K562 (cell line): ENCODE results near the gene PCDHGB1. TPM values are rescaled to one million over a fixed set of nuclear protein-coding genes. Genes with fewer than 3 reads are reported as not detected.
A peak's percentile ranks its signal among the peaks of the same experiment; 100 is the strongest.

ENCODE experiments used
- ATAC-seq: fragments of 200-7000 bp; cut with Tn5 transposase; 3 replicates; pipeline ENCODE4 v1.9.1; 2020; ENCODE audit warnings: moderate library complexity
- BruUV-seq: library from RNA; stranded (reverse); fragments of 400-500 nt; replicated peaks from 2 replicates; lab custom pipeline; 2021; lab: Mats Ljungman, UMichigan
- CTCF ChIA-PET: fragments of 300-600 bp; formaldehyde crosslinking; extraction: SDS; loops from one replicate; lab custom pipeline; 2021; ENCODE audit warnings: low intra/inter-chr PET ratio; lab: Yijun Ruan, JAX
- POLR2A ChIA-PET: fragments of 300-600, 350-650 bp; sonication (Branson Sonifier 250); formaldehyde crosslinking; extraction: SDS; loops from one replicate; lab custom pipeline; 2021; ENCODE audit warnings: antibody characterized with exemption, inconsistent platforms; lab: Yijun Ruan, JAX
- DNase-seq, 4 experiments: peaks; one replicate each; pipeline versions ENCODE4 v3.0.0 to v3.0.0-alpha.2; 2011 to 2018; ENCODE audit warnings: low spot score in 3 of 4, mixed read lengths in 3 of 4; ENCODE audit errors: extremely low read depth in 1 of 4
- FAIRE-seq: peaks from 2 replicates; lab custom pipeline; 2011; peaks lifted over from hg19 to GRCh38; lab: Jason Lieb, UNC
- H2AFZ ChIP-seq: 2 replicates; pipeline ENCODE4 v1.6.0; 2011; ENCODE audit warnings: low read depth, low read length, control low read depth, inconsistent platforms
- H3K27ac ChIP-seq: fragments of 200-600 bp; 3 replicates; pipeline ENCODE4 v1.8.0; 2011; ENCODE audit warnings: low read depth, mild to moderate bottlenecking, control low read depth, inconsistent platforms, low read length, moderate library complexity, mixed read lengths; ENCODE audit errors: extremely low read depth
- H3K27me3 ChIP-seq, 2 experiments: fragments of 300-600 bp in 1 of 2; 2 replicates in 1 of 2; 3 replicates in 1 of 2; pipeline versions ENCODE4 v1.6.0 to v1.8.0; 2011; ENCODE audit warnings: inconsistent platforms in 2 of 2, low read length in 2 of 2, mild to moderate bottlenecking in 1 of 2, mixed read lengths in 1 of 2, moderate library complexity in 1 of 2; ENCODE audit not compliant: control insufficient read depth in 2 of 2, insufficient read depth in 2 of 2
- H3K36me3 ChIP-seq: fragments of 300-600 bp; 3 replicates; pipeline ENCODE4 v1.8.0; 2011; ENCODE audit warnings: mild to moderate bottlenecking, low read length, inconsistent platforms; ENCODE audit not compliant: control insufficient read depth, insufficient read depth
- H3K4me1 ChIP-seq, 2 experiments: fragments of 200-600 bp in 1 of 2; replicated peaks in 1 of 2; 2 replicates in 1 of 2; 3 replicates in 1 of 2; pipeline versions ENCODE4 v1.5.1 to v1.8.0; 2011; ENCODE audit warnings: inconsistent platforms in 2 of 2, low read length in 2 of 2, mild to moderate bottlenecking in 1 of 2, mixed read lengths in 1 of 2, moderate library complexity in 1 of 2; ENCODE audit not compliant: control insufficient read depth in 2 of 2, insufficient read depth in 2 of 2
- H3K4me2 ChIP-seq: 2 replicates; pipeline ENCODE4 v1.6.1; 2011; ENCODE audit warnings: low read length, control low read depth, inconsistent platforms, mixed read lengths; ENCODE audit not compliant: insufficient read depth
- H3K4me3 ChIP-seq: fragments of 200-600 bp; sonication (generic), shearing (Covaris generic); 2 replicates; pipeline ENCODE4 v1.5.1; 2016; ENCODE audit warnings: control low read depth, inconsistent platforms
- H3K79me2 ChIP-seq: fragments of 200-600 bp; 3 replicates; pipeline ENCODE4 v1.8.0; 2011; ENCODE audit warnings: low read length, inconsistent platforms; ENCODE audit not compliant: control insufficient read depth, insufficient read depth
- H3K9ac ChIP-seq, 2 experiments: 2 replicates each; pipeline versions ENCODE4 v1.6.0 to v1.6.1; 2011; ENCODE audit warnings: low read depth in 2 of 2, low read length in 2 of 2, control low read depth in 1 of 2, inconsistent platforms in 1 of 2, mild to moderate bottlenecking in 1 of 2, mixed read lengths in 1 of 2; ENCODE audit not compliant: insufficient read depth in 1 of 2
- H3K9me1 ChIP-seq: one replicate; pipeline ENCODE4 v1.6.0; 2011; ENCODE audit warnings: inconsistent platforms, mild to moderate bottlenecking, low read length, moderate library complexity; ENCODE audit not compliant: control insufficient read depth, insufficient read depth
- H3K9me3 ChIP-seq: replicated peaks from 2 replicates; pipeline ENCODE4 v1.5.1; 2011; ENCODE audit warnings: low read depth, low read length, inconsistent platforms; ENCODE audit not compliant: control insufficient read depth, insufficient read depth
- H4K20me1 ChIP-seq: replicated peaks from 2 replicates; pipeline ENCODE4 v1.6.1; 2011; ENCODE audit warnings: low read length, inconsistent platforms, mixed read lengths; ENCODE audit not compliant: control insufficient read depth, insufficient read depth
- DNMT1 ChIP-seq: fragments of 450-650 bp; IDR thresholded peaks from 2 replicates; pipeline ENCODE4 v1.6.1; 2016; ENCODE audit warnings: antibody characterized with exemption, mild to moderate bottlenecking
- FOSL1 ChIP-seq: fragments of 200-800 bp; sonication (Bioruptor generic); conservative IDR thresholded peaks from 2 replicates; pipeline ENCODE4 v1.6.1; 2016; ENCODE audit warnings: missing genetic modification characterization, missing compliant biosample characterization
- HDAC1 ChIP-seq, 2 experiments: fragments of 450-650 bp; IDR thresholded peaks; 2 replicates each; pipeline ENCODE4 v1.6.1; 2016 to 2017; ENCODE audit warnings: inconsistent platforms in 1 of 2, mild to moderate bottlenecking in 1 of 2, moderate library complexity in 1 of 2
- HEY1 ChIP-seq: fragments of 250-450 bp; sonication (Bioruptor Pico); IDR thresholded peaks from 2 replicates; pipeline ENCODE4 v1.5.0; 2020; ENCODE audit warnings: mild to moderate bottlenecking, moderate library complexity, borderline replicate concordance
- HNRNPH1 ChIP-seq: fragments of 200-400 bp; formaldehyde crosslinking; optimal IDR thresholded peaks from 2 replicates; pipeline ENCODE3; 2017; ENCODE audit warnings: low read depth, mild to moderate bottlenecking, low read length, moderate library complexity
- KAT7 ChIP-seq: sonication (generic); formaldehyde crosslinking; IDR thresholded peaks from 2 replicates; pipeline ENCODE4 v1.8.0; 2022; ENCODE audit warnings: missing genetic modification reagents, mild to moderate bottlenecking, borderline replicate concordance
- KLF6 ChIP-seq: fragments of 250-450 bp; sonication (Bioruptor Pico); IDR thresholded peaks from 2 replicates; pipeline ENCODE4 v1.4.0; 2020; ENCODE audit warnings: mild to moderate bottlenecking, moderate library complexity, borderline replicate concordance
- MYBL2 ChIP-seq, 2 experiments: fragments of 450-650 bp in 1 of 2; sonication (generic) in 1 of 2; formaldehyde crosslinking in 1 of 2; IDR thresholded peaks; 2 replicates each; pipeline versions ENCODE4 v1.6.1 to v1.8.1; 2017 to 2022; ENCODE audit warnings: borderline replicate concordance in 1 of 2, inconsistent platforms in 1 of 2, low read depth in 1 of 2, mild to moderate bottlenecking in 1 of 2, missing genetic modification reagents in 1 of 2, moderate library complexity in 1 of 2
- SLC30A9 ChIP-seq: fragments of 250-450 bp; sonication (Bioruptor Pico); IDR thresholded peaks from 2 replicates; pipeline ENCODE4 v1.8.0; 2022; ENCODE audit warnings: mild to moderate bottlenecking, moderate library complexity
- ZNF354B ChIP-seq: fragments of 250-450 bp; sonication (Bioruptor Pico); IDR thresholded peaks from 2 replicates; pipeline ENCODE4 v1.4.0; 2020
- WGBS: fragments of 100-300 bp; shearing (Covaris generic); methylation state at CpG from one replicate; pipeline ENCODE4 v1.1.6; 2016; ENCODE audit warnings: low coverage, mixed read lengths; ENCODE audit not compliant: insufficient coverage; ENCODE audit errors: missing lambda C conversion rate; 5-methylcytosine and 5-hydroxymethylcytosine counted together
- in situ Hi-C: fragments of 300-500 bp; cut with MboI; formaldehyde crosslinking; loops from 4 replicates; pipeline ENCODE4 v1.15.0; 2018; ENCODE audit warnings: inconsistent platforms, mixed read lengths
- intact Hi-C: fragments of 100-400 bp; cut with micrococcal nuclease; formaldehyde crosslinking; loops from 2 replicates; pipeline ENCODE4 v1.14.2; 2022
- polyA plus RNA-seq, 8 experiments: library from polyadenylated mRNA; depleted of rRNA in 4 of 8; stranded (reverse) in 5 of 8; unstranded in 3 of 8; fragments of >200 nt; fragmentation: Nextera tagmentation in 2 of 8; fragmentation: Illumina TruSeq in 1 of 8; extraction: Ambion mirVana in 2 of 8; extraction: Trizol in 1 of 8; gene quantifications; 2 replicates each; pipeline versions ENCODE4 v1.2.1 to v1.2.3, GENCODE V29; 2011 to 2014; ENCODE audit warnings: inconsistent platforms in 1 of 8, missing spikeins in 1 of 8
- total RNA-seq, 7 experiments: library from RNA; depleted of rRNA in 6 of 7; stranded (reverse); fragments of >200 nt in 6 of 7; fragmentation: Illumina TruSeq in 2 of 7; extraction: Trizol in 2 of 7; gene quantifications; 2 replicates each; pipeline versions ENCODE4 v1.2.1 to v1.2.3, GENCODE V29; 2011 to 2021; ENCODE audit warnings: low replicate concordance in 1 of 7
- TF ChIP-seq, protein P1 (sequence below): fragments of 450-650 bp; formaldehyde crosslinking; IDR thresholded peaks from 2 replicates; pipeline ENCODE4 v1.4.0; 2020; ENCODE audit warnings: mild to moderate bottlenecking, moderate library complexity
- TF ChIP-seq, protein P2 (sequence below), 3 experiments: IDR thresholded peaks in 2 of 3; conservative IDR thresholded peaks in 1 of 3; 2 replicates each; pipeline ENCODE4 v1.5.1; 2011 to 2012; ENCODE audit warnings: low read length in 3 of 3, mild to moderate bottlenecking in 3 of 3, control low read depth in 2 of 3, improper control_type of control experiment in 1 of 3, inconsistent platforms in 1 of 3, low read depth in 1 of 3, mixed read lengths in 1 of 3, moderate library complexity in 1 of 3; ENCODE audit not compliant: insufficient read depth in 2 of 3
- TF ChIP-seq, protein P3 (sequence below): IDR thresholded peaks from 2 replicates; pipeline ENCODE4 v1.6.1; 2012; ENCODE audit warnings: low read depth, low read length, improper control_type of control experiment, borderline replicate concordance

PCDHGB1 gene
- total and polyA plus RNA-seq, 9 of the 15 experiments (the other 6 are each of a cell fraction or from before 2014, with no cell fraction given): 0.06 to 0.20 (median 0.07) TPM; not detected in 2

DNA sequence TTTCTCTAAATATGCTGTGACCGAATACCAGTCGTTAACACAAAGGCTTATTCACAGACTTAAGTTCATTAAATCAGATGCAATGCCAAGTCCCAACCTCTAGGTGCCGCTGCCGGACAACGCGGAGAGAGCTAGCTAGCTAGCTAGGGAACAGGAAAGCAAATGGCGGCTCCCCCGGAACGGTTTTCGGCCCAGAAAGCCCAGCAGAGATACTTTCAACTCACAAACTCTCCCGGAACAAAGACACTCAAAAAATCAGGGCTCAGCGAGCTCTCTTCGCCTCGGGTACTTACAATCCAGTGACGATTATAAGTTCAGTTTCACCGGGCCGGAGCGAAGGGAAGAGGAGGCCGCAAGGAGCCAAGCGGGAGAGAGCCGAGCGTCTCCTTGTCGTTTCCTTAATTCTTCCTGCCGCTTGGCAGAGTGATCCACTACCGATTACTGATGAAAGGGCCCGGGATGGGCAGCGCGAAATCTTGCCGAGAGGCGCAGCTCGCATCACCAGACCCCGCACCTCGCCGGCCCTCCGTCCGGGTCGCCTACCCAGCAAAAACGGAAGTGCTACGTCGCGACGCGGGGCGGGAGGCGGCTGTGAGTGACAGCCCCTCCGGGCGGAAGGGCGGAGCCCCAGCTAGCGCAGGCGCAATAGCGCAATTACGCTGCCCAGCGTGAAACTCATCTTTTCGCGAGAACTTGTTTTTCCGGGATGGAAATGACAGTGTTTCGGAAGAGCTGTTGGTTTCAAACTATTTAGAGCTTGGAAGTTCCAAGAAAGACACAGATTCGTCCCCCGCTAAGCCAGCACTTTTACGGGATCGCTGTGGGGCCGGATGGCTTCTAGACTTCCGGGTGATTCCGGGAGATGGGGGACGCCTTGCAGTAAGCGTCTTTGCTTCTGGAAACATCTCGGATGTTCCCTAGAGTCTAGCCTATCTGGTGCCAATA, 29.4 kb upstream of the PCDHGB1 start, which contains the start of gene TAF7:
TAF7 (minus strand) TSS at position 560 of the 945 bp plus-strand sequence. CDS start 740 bp downstream, outside the sequence.
- FAIRE-seq (peak; percentile 93), DNase-seq (peak; percentile 95 to 98 (median 96)), ATAC-seq (peak; percentile 98)
- H3K4me3 ChIP-seq: peak within 1 kb of the TSS; percentile 70
- H4K20me1 ChIP-seq: no peaks in the 10 kb centered on the region
- peaks cover 22% of the 10 kb centered on the region for H3K9me3 ChIP-seq
- peak within 1 kb of the TSS; percentile 85 for H3K4me2 ChIP-seq
- H3K4me1 ChIP-seq: peaks cover 0 to 9% of the 10 kb centered on the region in 2 experiments; a peak in 1 of 5 replicates
- ChIA-PET POLR2A (interaction anchor here (0.7 to 1.9 kb wide), 16 partner anchors 8 to 692 kb away, joined by 3 to 14 read pairs (median 5); partner anchors contain the start of genes GNPDA1, PCDHB15, PCDHGA1 and PCDHGB3), CTCF (interaction anchor here (0.6 to 1.6 kb wide), 6 partner anchors 239 to 293 kb away, joined by 3 to 5 read pairs (median 3); no protein-coding TSS in a partner anchor)
- H3K27ac ChIP-seq: peak within 1 kb of the TSS; percentile 92
- BruUV-seq: TSS peak; percentile 69
- intact Hi-C loops (loop anchor here (10.0 kb wide), 1 partner anchor 106 kb away; the partner anchor contains the start of gene PCDHB13), in situ Hi-C loops (no loop called here)
- peak within 1 kb of the TSS; percentile 92 to 93 for H3K9ac ChIP-seq
- H3K36me3 ChIP-seq: peaks cover 26% of the 10 kb centered on the region
- under 1% methylated on average over 65 of the region's 67 CpGs for WGBS
- H2AFZ ChIP-seq: peak within 1 kb of the TSS; percentile 94
- H3K9me1 ChIP-seq: no peaks in the 10 kb centered on the region
- no peaks in the 10 kb centered on the region for H3K27me3 ChIP-seq
- H3K79me2 ChIP-seq: peaks cover 29% of the 10 kb centered on the region
- no peak for TF ChIP-seq ZNF354B (CRISPR knock-in tag)
- no peak for TF ChIP-seq DNMT1
- no peak for TF ChIP-seq MYBL2 (IDR thresholded peaks at IDR 0.05; ENCODE audit: low read depth)
- TF ChIP-seq MYBL2 (CRISPR knock-in tag; IDR thresholded peaks at IDR 0.05; ENCODE audit: borderline replicate concordance): no peak
- TF ChIP-seq, protein P1, sequence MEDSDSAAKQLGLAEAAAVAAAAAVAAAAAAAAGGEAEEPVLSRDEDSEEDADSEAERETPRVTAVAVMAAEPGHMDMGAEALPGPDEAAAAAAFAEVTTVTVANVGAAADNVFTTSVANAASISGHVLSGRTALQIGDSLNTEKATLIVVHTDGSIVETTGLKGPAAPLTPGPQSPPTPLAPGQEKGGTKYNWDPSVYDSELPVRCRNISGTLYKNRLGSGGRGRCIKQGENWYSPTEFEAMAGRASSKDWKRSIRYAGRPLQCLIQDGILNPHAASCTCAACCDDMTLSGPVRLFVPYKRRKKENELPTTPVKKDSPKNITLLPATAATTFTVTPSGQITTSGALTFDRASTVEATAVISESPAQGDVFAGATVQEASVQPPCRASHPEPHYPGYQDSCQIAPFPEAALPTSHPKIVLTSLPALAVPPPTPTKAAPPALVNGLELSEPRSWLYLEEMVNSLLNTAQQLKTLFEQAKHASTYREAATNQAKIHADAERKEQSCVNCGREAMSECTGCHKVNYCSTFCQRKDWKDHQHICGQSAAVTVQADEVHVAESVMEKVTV (CRISPR knock-in tag): no peak
- no peak; a peak in 1 of 4 replicates for TF ChIP-seq HDAC1 (IDR thresholded peaks at IDR 0.05)
- no peak for TF ChIP-seq KLF6 (CRISPR knock-in tag)
- TF ChIP-seq HNRNPH1: no peak
- no peak for TF ChIP-seq KAT7 (CRISPR knock-in tag)
- no peak for TF ChIP-seq SLC30A9 (CRISPR knock-in tag)
- no peak; the same call in 1 of the 2 replicates for TF ChIP-seq FOSL1
- TF ChIP-seq, protein P2, sequence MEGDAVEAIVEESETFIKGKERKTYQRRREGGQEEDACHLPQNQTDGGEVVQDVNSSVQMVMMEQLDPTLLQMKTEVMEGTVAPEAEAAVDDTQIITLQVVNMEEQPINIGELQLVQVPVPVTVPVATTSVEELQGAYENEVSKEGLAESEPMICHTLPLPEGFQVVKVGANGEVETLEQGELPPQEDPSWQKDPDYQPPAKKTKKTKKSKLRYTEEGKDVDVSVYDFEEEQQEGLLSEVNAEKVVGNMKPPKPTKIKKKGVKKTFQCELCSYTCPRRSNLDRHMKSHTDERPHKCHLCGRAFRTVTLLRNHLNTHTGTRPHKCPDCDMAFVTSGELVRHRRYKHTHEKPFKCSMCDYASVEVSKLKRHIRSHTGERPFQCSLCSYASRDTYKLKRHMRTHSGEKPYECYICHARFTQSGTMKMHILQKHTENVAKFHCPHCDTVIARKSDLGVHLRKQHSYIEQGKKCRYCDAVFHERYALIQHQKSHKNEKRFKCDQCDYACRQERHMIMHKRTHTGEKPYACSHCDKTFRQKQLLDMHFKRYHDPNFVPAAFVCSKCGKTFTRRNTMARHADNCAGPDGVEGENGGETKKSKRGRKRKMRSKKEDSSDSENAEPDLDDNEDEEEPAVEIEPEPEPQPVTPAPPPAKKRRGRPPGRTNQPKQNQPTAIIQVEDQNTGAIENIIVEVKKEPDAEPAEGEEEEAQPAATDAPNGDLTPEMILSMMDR (IDR thresholded peaks at IDR 0.05 in 2 of 3, conservative IDR thresholded peaks at IDR 0.05 in 1 of 3; ENCODE audit: insufficient read depth in 2 of 3, low read depth in 1 of 3, low read length in 3 of 3): peak; percentile 80 to 95 (median 93)
- TF ChIP-seq, protein P3, sequence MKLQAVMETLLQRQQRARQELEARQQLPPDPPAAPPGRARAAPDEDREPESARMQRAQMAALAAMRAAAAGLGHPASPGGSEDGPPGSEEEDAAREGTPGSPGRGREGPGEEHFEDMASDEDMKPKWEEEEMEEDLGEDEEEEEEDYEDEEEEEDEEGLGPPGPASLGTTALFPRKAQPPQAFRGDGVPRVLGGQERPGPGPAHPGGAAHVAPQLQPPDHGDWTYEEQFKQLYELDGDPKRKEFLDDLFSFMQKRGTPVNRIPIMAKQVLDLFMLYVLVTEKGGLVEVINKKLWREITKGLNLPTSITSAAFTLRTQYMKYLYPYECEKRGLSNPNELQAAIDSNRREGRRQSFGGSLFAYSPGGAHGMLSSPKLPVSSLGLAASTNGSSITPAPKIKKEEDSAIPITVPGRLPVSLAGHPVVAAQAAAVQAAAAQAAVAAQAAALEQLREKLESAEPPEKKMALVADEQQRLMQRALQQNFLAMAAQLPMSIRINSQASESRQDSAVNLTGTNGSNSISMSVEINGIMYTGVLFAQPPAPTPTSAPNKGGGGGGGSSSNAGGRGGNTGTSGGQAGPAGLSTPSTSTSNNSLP: peak; percentile 33; the same call in 1 of the 2 replicates
- TF ChIP-seq HEY1: 0 out of 2 replicates have a peak, but pooled peaks have one; percentile 38
